Smooth muscle cell of the coronary artery (primary cell): ENCODE measurements around the gene FCRL6. TPM values are rescaled to one million over a fixed set of nuclear protein-coding genes. Genes with fewer than 3 reads are reported as not detected.

ENCODE experiments used
- total RNA-seq: library from RNA; depleted of rRNA; stranded (reverse); fragments of >200 nt; gene quantifications from 2 replicates; pipeline ENCODE4 v1.2.3, GENCODE V29; 2014; ENCODE audit warnings: low replicate concordance

Gene FCRL6, protein sequence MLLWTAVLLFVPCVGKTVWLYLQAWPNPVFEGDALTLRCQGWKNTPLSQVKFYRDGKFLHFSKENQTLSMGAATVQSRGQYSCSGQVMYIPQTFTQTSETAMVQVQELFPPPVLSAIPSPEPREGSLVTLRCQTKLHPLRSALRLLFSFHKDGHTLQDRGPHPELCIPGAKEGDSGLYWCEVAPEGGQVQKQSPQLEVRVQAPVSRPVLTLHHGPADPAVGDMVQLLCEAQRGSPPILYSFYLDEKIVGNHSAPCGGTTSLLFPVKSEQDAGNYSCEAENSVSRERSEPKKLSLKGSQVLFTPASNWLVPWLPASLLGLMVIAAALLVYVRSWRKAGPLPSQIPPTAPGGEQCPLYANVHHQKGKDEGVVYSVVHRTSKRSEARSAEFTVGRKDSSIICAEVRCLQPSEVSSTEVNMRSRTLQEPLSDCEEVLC
- not detected in 2 replicates for total RNA-seq

DNA sequence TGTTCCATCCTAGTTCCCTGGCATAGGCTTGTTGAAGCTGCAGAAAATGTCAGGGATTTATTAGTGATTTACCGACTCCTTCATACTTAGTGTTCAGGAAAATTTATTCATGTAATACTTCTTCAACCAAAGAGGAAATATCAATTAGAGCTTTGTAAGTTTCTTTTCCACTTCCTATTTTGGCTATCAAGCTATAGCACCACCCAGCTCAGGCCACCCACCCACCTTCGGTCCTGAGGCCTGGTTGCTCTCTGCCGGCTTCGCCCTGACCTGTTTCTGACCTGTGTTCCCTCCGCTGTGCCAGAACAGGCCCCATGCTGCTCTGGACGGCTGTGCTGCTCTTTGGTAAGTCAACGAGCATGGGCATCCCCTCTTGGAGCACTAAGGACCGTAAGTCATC, at the start of gene FCRL6:
Gene FCRL6, plus strand, starts transcription at position 250 of the 400 bp plus-strand sequence. Its CDS starts 65 bp downstream, at position 315.

DNA sequence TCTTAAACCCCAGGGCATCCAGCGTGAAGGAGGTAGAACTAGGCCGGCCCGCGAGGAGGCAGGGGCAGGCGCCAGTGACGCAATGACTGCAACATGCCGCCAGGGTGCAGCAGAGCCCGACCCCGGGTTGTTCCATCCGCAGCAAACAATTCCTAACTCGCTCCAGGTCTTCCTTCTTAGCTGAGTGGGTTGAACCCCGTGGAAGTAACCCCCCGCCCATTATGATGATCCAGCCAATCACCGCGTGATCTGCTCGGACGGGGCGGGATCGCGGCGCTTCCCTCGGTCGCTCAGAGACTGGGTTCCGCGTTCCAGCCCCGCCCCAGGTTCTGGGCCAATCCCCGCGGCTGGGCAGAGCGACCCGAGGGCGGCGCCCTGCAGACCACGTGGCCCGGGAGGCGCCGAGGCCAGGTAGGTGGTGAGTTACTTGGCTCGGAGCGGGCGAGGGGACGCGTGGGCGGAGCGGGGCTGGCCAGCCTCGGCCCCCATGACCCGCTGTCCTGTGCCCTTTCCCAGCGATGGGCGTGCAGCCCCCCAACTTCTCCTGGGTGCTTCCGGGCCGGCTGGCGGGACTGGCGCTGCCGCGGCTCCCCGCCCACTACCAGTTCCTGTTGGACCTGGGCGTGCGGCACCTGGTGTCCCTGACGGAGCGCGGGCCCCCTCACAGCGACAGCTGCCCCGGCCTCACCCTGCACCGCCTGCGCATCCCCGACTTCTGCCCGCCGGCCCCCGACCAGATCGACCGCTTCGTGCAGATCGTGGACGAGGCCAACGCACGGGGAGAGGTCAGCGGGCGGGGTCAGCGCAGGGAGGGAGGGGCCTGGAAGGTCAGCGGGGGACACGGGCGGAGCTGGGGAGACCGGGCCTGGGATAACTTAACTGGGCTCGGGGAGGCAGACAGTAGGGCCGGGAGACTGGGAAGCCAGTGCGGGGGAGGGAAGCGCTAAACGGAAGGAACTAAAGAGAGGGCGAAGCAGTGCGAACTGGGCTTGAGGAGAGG, 21.3 kb upstream of the FCRL6 start, which contains the start of gene DUSP23:
Gene DUSP23, plus strand, starts transcription at position 380 of the 1,000 bp plus-strand sequence. Its CDS starts 139 bp downstream, at position 519.

GRCh38 chr1:159826441-159827101, 24.4 kb downstream of the FCRL6 start, which contains the start of gene SLAMF8:
Gene SLAMF8 (plus strand): TSS chr1:159826873. CDS start chr1:159826899, 26 bp downstream.

GRCh38 chr1:159862557-159862956, 60.4 kb downstream of the FCRL6 start, which contains the start of gene VSIG8:
Gene VSIG8 (minus strand): TSS chr1:159862657. CDS start chr1:159862521, 136 bp downstream.

Other genes starting within 250 kb of the FCRL6 start
- not detected in 2 replicates for gene APCS, start 214.5 kb upstream of the FCRL6 start, total RNA-seq
- gene CRP, start 87.8 kb upstream of the FCRL6 start, total RNA-seq: not detected in 2 replicates
- 14.4 and 40.7 TPM in 2 replicates for gene DUSP23, start 21.4 kb upstream of the FCRL6 start, total RNA-seq
- not detected in 2 replicates for gene SLAMF8, start 24.5 kb downstream of the FCRL6 start, total RNA-seq
- gene VSIG8, start 60.3 kb downstream of the FCRL6 start, total RNA-seq: 0.08 TPM in 1 of 2 replicates, not detected in the other
- 0.23 and 1.1 TPM in 2 replicates for gene CFAP45, start 97.8 kb downstream of the FCRL6 start, total RNA-seq
- gene TAGLN2, start 123.1 kb downstream of the FCRL6 start, total RNA-seq: 135 and 476 TPM in 2 replicates
- gene IGSF9, start 143.3 kb downstream of the FCRL6 start, total RNA-seq: 0.12 TPM in 1 of 2 replicates, not detected in the other
- gene SLAMF9, start 151.9 kb downstream of the FCRL6 start, total RNA-seq: 0.38 TPM in 1 of 2 replicates, not detected in the other
- 1.6 and 3.0 TPM in 2 replicates for gene PIGM, start 229.6 kb downstream of the FCRL6 start, total RNA-seq